PC-3 (cell line): ENCODE results near the gene IPCEF1. TPM values are rescaled to one million over a fixed set of nuclear protein-coding genes. Genes with fewer than 3 reads are reported as not detected.

Experiments used
- ATAC-seq: fragments of 200-7000 bp; cut with Tn5 transposase; 2 replicates; pipeline ENCODE4 v1.9.1; 2020; ENCODE audit warnings: mild to moderate bottlenecking, moderate library complexity
- BruUV-seq: library from RNA; stranded (reverse); fragments of 400-500 nt; replicated peaks from 2 replicates; lab custom pipeline; 2021; lab: Mats Ljungman, UMichigan
- CTCF ChIA-PET: fragments of 300-600 bp; sonication (Branson Sonifier 250); formaldehyde crosslinking; loops from one replicate; lab custom pipeline; 2022; ENCODE audit warnings: antibody characterized with exemption; lab: Charles Lee
- POLR2A ChIA-PET: fragments of 300-600 bp; sonication (Branson Sonifier 250); formaldehyde crosslinking; loops from one replicate; lab custom pipeline; 2022; ENCODE audit warnings: antibody characterized with exemption; ENCODE audit not compliant: unreplicated experiment; lab: Charles Lee
- DNase-seq: peaks from one replicate; pipeline ENCODE4 v3.0.0-alpha.2; 2015
- H2AFZ ChIP-seq: fragments of 300-600 bp; sonication (generic); 2 replicates; pipeline ENCODE4 v1.6.0; 2016; ENCODE audit warnings: antibody characterized with exemption, low read length
- H3F3A ChIP-seq: fragments of 300-600 bp; sonication (generic); one replicate; pipeline ENCODE4 v1.6.0; 2017; ENCODE audit warnings: antibody characterized with exemption, low read length, control low read depth, mild to moderate bottlenecking; ENCODE audit not compliant: unreplicated experiment
- H3K27ac ChIP-seq: fragments of 300-600 bp; sonication (generic); 2 replicates; pipeline ENCODE4 v1.5.1; 2016; ENCODE audit warnings: mild to moderate bottlenecking, low read length
- H3K27me3 ChIP-seq: fragments of 300-600 bp; sonication (generic); 2 replicates; pipeline ENCODE4 v1.6.1; 2016; ENCODE audit warnings: low read length, mixed read lengths
- H3K36me3 ChIP-seq: fragments of 300-600 bp; sonication (generic); 2 replicates; pipeline ENCODE4 v1.6.1; 2016; ENCODE audit warnings: low read depth, mixed run types, low read length, mixed read lengths
- H3K4me1 ChIP-seq: fragments of 300-600 bp; sonication (generic); 2 replicates; pipeline ENCODE4 v1.5.1; 2016; ENCODE audit warnings: low read length; ENCODE audit not compliant: insufficient read depth
- H3K4me2 ChIP-seq: fragments of 300-600 bp; sonication (generic); 2 replicates; pipeline ENCODE4 v1.6.0; 2016; ENCODE audit warnings: low read length
- H3K4me3 ChIP-seq: fragments of 300-600 bp; sonication (generic); 2 replicates; pipeline ENCODE4 v1.5.1; 2016; ENCODE audit warnings: mild to moderate bottlenecking, low read length, mixed read lengths
- H3K79me2 ChIP-seq: fragments of 300-600 bp; sonication (generic); 2 replicates; pipeline ENCODE4 v1.6.1; 2017; ENCODE audit warnings: low read length, mixed read lengths
- H3K9ac ChIP-seq: fragments of 300-600 bp; sonication (generic); 2 replicates; pipeline ENCODE4 v1.6.0; 2016; ENCODE audit warnings: mild to moderate bottlenecking, low read length
- H3K9me2 ChIP-seq: fragments of 300-600 bp; sonication (generic); replicated peaks from 2 replicates; pipeline ENCODE4 v1.6.1; 2016; ENCODE audit warnings: mixed run types, low read length, mixed read lengths
- H3K9me3 ChIP-seq: fragments of 300-600 bp; sonication (generic); 2 replicates; pipeline ENCODE4 v1.6.1; 2016; ENCODE audit warnings: low read length, mixed read lengths
- H4K20me1 ChIP-seq: fragments of 300-600 bp; sonication (generic); 2 replicates; pipeline ENCODE4 v1.6.1; 2016; ENCODE audit warnings: low read length, mixed read lengths
- CTCF ChIP-seq: fragments of 300-600 bp; sonication (generic); conservative IDR thresholded peaks from 2 replicates; pipeline ENCODE4 v1.5.1; 2017; ENCODE audit warnings: antibody characterized with exemption, low read depth, mild to moderate bottlenecking, low read length
- EZH2 ChIP-seq: fragments of 300-600 bp; sonication (generic); IDR thresholded peaks from one replicate; pipeline ENCODE4 v1.6.1; 2017; ENCODE audit warnings: antibody characterized with exemption, mild to moderate bottlenecking, low read length; ENCODE audit not compliant: unreplicated experiment
- EZH2phosphoT487 ChIP-seq: fragments of 300-600 bp; sonication (generic); IDR thresholded peaks from 2 replicates; pipeline ENCODE4 v1.6.1; 2018; ENCODE audit warnings: mild to moderate bottlenecking, antibody characterized with exemption, low read length, borderline replicate concordance
- intact Hi-C: fragments of 100-400 bp; cut with micrococcal nuclease; formaldehyde crosslinking; loops from 2 replicates; pipeline ENCODE4 v1.9.0; 2023
- total RNA-seq: library from RNA; depleted of rRNA; stranded (reverse); fragments of >200 nt; gene quantifications from 2 replicates; pipeline ENCODE4 v1.2.3, GENCODE V29; 2014

Gene IPCEF1
- total RNA-seq, 1 experiment from 2014 or later, result 0.29 TPM

DNA sequence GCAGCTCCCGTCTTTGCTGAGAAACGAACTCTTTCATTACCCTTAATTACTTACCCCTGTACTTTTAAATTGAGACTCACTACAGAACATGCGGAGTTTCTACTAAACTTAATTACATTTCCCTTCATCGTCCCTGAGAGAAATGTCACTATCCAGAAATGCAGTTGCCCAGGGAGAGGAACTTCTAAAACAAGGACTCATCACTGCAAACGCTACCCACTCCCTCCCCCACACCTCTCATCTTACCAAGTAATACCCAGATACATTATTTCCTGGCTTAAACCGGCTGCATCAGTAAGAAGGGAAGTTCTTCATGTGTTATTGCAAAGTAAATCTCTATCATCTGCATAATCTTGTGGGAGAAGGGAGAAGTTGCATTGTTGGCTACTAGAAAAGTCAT lies 138.3 kb downstream of the IPCEF1 start:
- H2AFZ ChIP-seq, result no peak overlapping the region
- no peak overlapping the region for H3K4me2 ChIP-seq
- no peaks in the 10 kb centered on the region for H3K36me3 ChIP-seq
- no peaks in the 10 kb centered on the region for H3F3A ChIP-seq
- no peak overlapping the region for H3K9ac ChIP-seq
- H3K27me3 ChIP-seq, result peaks cover 30% of the 10 kb centered on the region
- BruUV-seq, result no TSS peak
- no peak overlapping the region for H3K4me3 ChIP-seq
- intact Hi-C loops, result no loop called here
- no peaks in the 10 kb centered on the region for H3K4me1 ChIP-seq
- ATAC-seq (no peak), DNase-seq (no peak)
- TF ChIP-seq EZH2phosphoT487, result no peak
- no peak for TF ChIP-seq CTCF
- TF ChIP-seq EZH2, result no peak
- no peaks in the 10 kb centered on the region for H3K9me2 ChIP-seq
- CTCF ChIA-PET, result no interaction called here
- H4K20me1 ChIP-seq, result no peaks in the 10 kb centered on the region
- no peaks in the 10 kb centered on the region for H3K9me3 ChIP-seq
- POLR2A ChIA-PET, result no interaction called here
- no peaks in the 10 kb centered on the region for H3K79me2 ChIP-seq
- H3K27ac ChIP-seq, result no peak overlapping the region

DNA sequence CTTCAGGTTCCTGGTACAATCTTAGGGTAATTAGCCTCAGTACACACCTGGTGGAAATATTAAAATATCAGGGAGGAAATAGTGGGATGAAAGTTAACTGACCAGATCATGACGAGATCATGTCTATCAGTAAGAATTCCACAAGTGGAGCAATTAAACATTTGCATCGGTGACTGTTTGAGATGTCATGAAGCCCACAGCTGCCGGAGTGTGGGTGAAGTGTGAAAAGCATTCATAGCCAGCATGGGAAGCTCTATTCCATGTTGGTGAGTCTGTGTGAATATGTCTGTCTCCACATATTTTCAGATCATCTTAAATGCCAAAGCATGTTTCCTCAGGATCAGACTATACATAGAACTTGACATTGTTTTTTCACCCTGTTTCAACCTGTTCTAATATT lies 142.8 kb downstream of the IPCEF1 start:
- Histone ChIP-seq H3K9me2 (no peaks in the 10 kb centered on the region), H4K20me1 (no peaks in the 10 kb centered on the region), H3K9ac (no peak overlapping the region), H3K4me2 (no peak overlapping the region), H3K27ac (no peak overlapping the region), H3K27me3 (peaks cover 19% of the 10 kb centered on the region), H3K4me1 (no peaks in the 10 kb centered on the region), H2AFZ (no peak overlapping the region), H3K36me3 (no peaks in the 10 kb centered on the region), H3K79me2 (no peaks in the 10 kb centered on the region), H3K9me3 (no peaks in the 10 kb centered on the region), H3K4me3 (no peak overlapping the region), H3F3A (no peaks in the 10 kb centered on the region)
- BruUV-seq, result no TSS peak
- no peak for DNase-seq
- ChIA-PET POLR2A (no interaction called here), CTCF (no interaction called here)
- intact Hi-C loops, result no loop called here
- ATAC-seq, result no peak
- no peak for TF ChIP-seq EZH2phosphoT487
- no peak for TF ChIP-seq EZH2
- no peak for TF ChIP-seq CTCF

GRCh38 chr6:154210678-154211077 lies 145.9 kb downstream of the IPCEF1 start:
- no peak overlapping the region for H2AFZ ChIP-seq
- DNase-seq (no peak), ATAC-seq (no peak)
- no peak overlapping the region for H3K4me3 ChIP-seq
- H3F3A ChIP-seq, result no peaks in the 10 kb centered on the region
- BruUV-seq, result no TSS peak
- H3K9me3 ChIP-seq, result no peaks in the 10 kb centered on the region
- intact Hi-C loops, result no loop called here
- H3K27me3 ChIP-seq, result no peaks in the 10 kb centered on the region
- no peaks in the 10 kb centered on the region for H3K4me1 ChIP-seq
- H3K9me2 ChIP-seq, result no peaks in the 10 kb centered on the region
- no peaks in the 10 kb centered on the region for H3K36me3 ChIP-seq
- H3K9ac ChIP-seq, result no peak overlapping the region
- no peaks in the 10 kb centered on the region for H4K20me1 ChIP-seq
- ChIA-PET POLR2A (no interaction called here), CTCF (no interaction called here)
- no peaks in the 10 kb centered on the region for H3K79me2 ChIP-seq
- TF ChIP-seq CTCF (no peak), EZH2 (no peak), EZH2phosphoT487 (no peak)
- H3K4me2 ChIP-seq, result no peak overlapping the region
- H3K27ac ChIP-seq, result no peak overlapping the region
